ENCODE results near the gene SHISAL1. TPM values are rescaled to one million over a fixed set of nuclear protein-coding genes. Genes with fewer than 3 reads are reported as not detected.

SHISAL1 gene
- total and polyA plus RNA-seq, 11 donors, result 0.32 to 1.5 (median 0.85) TPM

- TF ChIP-seq CTCF (IDR thresholded peaks at IDR 0.05), result no peak
- no peak for TF ChIP-seq POLR2A (IDR thresholded peaks at IDR 0.05)
- DNase-seq (no peak), ATAC-seq (no peak)
- WGBS, 4 donors, result 83 to 89% (median 83%) methylated on average over 19 to 21 of the region's 21 CpGs
- Histone ChIP-seq H3K9me3 (no peaks in the 10 kb centered on the region), H3K27me3 (no peaks in the 10 kb centered on the region), H3K4me3 (no peak overlapping the region), H3K4me1 (peaks cover 0 to 20% (median 4%) of the 10 kb centered on the region in 12 donors), H3K36me3 (no peaks in the 10 kb centered on the region), H3K27ac (peak overlapping the region in 1 of 12 donors; percentile 86)
- intact Hi-C loops (cut with DNase I), result no loop called here
Measured at GRCh38 chr22:44340271-44341239, 27.8 kb upstream of the SHISAL1 start.

- DNase-seq, result no peak
- 87 to 92% (median 90%) methylated on average over 1 to 2 of the region's 2 CpGs for WGBS, 4 donors
- intact Hi-C loops (cut with DNase I), result loop anchor here in 2 of 10 donors (10.0 kb wide), 2 partner anchors 254 to 286 kb away; no protein-coding TSS in a partner anchor
Measured at GRCh38 chr22:44338906-44339305, 26.2 kb upstream of the SHISAL1 start.

GRCh38 chr22:44338177-44338810, 25.5 kb upstream of the SHISAL1 start:
- DNase-seq, result peak in 3 of 5 donors; percentile 30 to 56 (median 45)
- 62 to 80% (median 70%) methylated on average over 7 to 8 of the region's 8 CpGs for WGBS, 4 donors
- Histone ChIP-seq H3K9me3 (no peaks in the 10 kb centered on the region), H3K27ac (peak overlapping the region in 2 of 12 donors; percentile 9 to 33), H3K36me3 (no peaks in the 10 kb centered on the region), H3K4me3 (no peak overlapping the region), H3K4me1 (peaks cover 0 to 20% (median 4%) of the 10 kb centered on the region in 12 donors), H3K27me3 (peaks cover 0 to 5% (median 2%) of the 10 kb centered on the region in 9 donors)
- intact Hi-C loops (cut with DNase I), result loop anchor here in 2 of 10 donors (10.0 kb wide), 2 partner anchors 253 to 287 kb away; no protein-coding TSS in a partner anchor
- no peak for TF ChIP-seq POLR2A (IDR thresholded peaks at IDR 0.05)
- TF ChIP-seq CTCF (IDR thresholded peaks at IDR 0.05), result no peak
- ATAC-seq, result peak in 3 of 4 donors; percentile 53 to 69 (median 64)

More at GRCh38 chr22:44338906-44339305, 26.2 kb upstream of the SHISAL1 start:
- no peaks in the 10 kb centered on the region for H3K36me3 ChIP-seq
- no peak overlapping the region for H3K4me3 ChIP-seq
- ATAC-seq, result no peak
- no peaks in the 10 kb centered on the region for H3K9me3 ChIP-seq
- TF ChIP-seq CTCF (IDR thresholded peaks at IDR 0.05), result no peak
- no peak for TF ChIP-seq POLR2A (IDR thresholded peaks at IDR 0.05)
- H3K27me3 ChIP-seq, result peaks cover 0 to under 1% (median 0%) of the 10 kb centered on the region in 9 donors
- no peak overlapping the region for H3K27ac ChIP-seq
- peaks cover 0 to 20% (median 4%) of the 10 kb centered on the region in 12 donors for H3K4me1 ChIP-seq
